ENCODE measurements around the gene BUD23. TPM values are rescaled to one million over a fixed set of nuclear protein-coding genes. Genes with fewer than 3 reads are reported as not detected.

The BUD23 gene
- total RNA-seq, 1 donor from 2014 or later, result 38.4 TPM

DNA sequence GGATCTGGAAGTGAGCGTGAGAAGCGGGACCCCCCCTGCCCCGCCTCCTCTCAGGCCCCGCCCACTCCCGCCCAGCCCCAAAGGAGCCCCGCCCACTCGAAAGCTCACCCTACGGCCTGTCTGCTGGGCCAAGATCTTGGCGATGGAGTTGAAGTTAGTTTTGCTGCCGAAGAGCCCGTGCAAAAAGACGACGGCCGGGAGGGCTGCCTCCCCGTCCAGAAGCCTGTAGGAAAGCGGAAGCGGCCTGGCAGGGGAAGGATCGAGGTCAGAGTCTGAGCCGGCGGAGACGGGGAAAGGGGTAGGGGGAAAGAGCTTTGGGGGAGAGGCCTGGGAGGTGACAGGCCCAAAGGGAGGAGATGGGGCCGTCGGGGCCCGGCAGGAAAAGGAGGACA is 54.8 kb downstream of the BUD23 start:
- Histone ChIP-seq H3K4me1 (peaks cover 5% of the 10 kb centered on the region), H3K27ac (peak overlapping the region; percentile 87), H3K36me3 (peaks cover 12% of the 10 kb centered on the region), H3K4me3 (peak overlapping the region; percentile 97), H3K27me3 (no peaks in the 10 kb centered on the region), H3K9me3 (no peaks in the 10 kb centered on the region)
- intact Hi-C loops (cut with DNase I), result no loop called here
- ATAC-seq, result peak; percentile 17
- TF ChIP-seq, protein P1, sequence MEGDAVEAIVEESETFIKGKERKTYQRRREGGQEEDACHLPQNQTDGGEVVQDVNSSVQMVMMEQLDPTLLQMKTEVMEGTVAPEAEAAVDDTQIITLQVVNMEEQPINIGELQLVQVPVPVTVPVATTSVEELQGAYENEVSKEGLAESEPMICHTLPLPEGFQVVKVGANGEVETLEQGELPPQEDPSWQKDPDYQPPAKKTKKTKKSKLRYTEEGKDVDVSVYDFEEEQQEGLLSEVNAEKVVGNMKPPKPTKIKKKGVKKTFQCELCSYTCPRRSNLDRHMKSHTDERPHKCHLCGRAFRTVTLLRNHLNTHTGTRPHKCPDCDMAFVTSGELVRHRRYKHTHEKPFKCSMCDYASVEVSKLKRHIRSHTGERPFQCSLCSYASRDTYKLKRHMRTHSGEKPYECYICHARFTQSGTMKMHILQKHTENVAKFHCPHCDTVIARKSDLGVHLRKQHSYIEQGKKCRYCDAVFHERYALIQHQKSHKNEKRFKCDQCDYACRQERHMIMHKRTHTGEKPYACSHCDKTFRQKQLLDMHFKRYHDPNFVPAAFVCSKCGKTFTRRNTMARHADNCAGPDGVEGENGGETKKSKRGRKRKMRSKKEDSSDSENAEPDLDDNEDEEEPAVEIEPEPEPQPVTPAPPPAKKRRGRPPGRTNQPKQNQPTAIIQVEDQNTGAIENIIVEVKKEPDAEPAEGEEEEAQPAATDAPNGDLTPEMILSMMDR (IDR thresholded peaks at IDR 0.05), result no peak
- DNase-seq, result peak; percentile 85

DNA sequence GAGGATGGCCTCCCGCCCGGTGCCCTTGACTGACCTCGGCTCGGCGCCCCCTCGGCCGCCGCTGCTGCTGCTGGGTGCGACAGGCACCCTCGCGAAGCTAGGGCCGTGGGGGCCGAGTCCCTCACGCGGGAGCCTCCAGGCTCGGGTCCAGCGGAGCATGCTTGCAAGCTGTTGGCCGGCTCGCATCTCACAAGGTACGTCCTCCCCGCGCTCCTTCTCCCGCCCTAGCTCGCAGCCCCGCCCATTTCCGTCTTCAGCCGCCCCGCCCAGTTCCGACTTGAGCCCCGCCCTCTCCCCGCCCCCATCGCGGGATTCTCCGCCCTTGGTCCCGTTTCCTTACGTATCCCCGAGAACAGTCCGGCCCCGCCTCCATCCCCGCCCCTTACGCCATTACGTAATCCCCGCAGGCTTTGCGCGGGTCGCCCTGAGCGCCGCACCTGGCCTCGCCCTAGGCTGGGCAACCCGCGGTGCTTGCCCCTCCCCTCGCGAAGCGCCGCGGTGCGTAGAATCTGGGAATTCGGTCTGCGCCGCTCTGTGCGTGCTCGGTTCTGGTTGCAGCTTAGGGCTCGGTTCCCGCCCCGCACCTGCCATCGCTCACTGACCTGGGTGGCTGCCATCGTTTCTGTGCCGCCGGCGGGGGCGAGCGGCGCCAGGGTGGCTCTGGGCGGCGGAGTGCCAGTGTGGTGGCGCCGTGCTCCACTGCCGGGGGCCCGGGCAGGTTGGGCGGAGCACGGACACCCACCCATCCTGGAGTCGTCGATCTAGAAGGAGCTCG is 55.4 kb downstream of the BUD23 start, which contains the start of gene ABHD11:
Gene ABHD11 (minus strand): TSS at position 191 of the 775 bp plus-strand sequence. CDS start 32 bp downstream, at position 159.
- Histone ChIP-seq H3K9me3 (no peaks in the 10 kb centered on the region), H3K27ac (peak within 1 kb of the TSS; percentile 95), H3K36me3 (peaks cover 12% of the 10 kb centered on the region), H3K27me3 (no peaks in the 10 kb centered on the region), H3K4me1 (peaks cover 5% of the 10 kb centered on the region), H3K4me3 (peak within 1 kb of the TSS; percentile 97)
- TF ChIP-seq, protein P1 (IDR thresholded peaks at IDR 0.05), result no peak
- ATAC-seq (peak; percentile 85), DNase-seq (peak; percentile 98)
- intact Hi-C loops (cut with DNase I), result no loop called here

DNA sequence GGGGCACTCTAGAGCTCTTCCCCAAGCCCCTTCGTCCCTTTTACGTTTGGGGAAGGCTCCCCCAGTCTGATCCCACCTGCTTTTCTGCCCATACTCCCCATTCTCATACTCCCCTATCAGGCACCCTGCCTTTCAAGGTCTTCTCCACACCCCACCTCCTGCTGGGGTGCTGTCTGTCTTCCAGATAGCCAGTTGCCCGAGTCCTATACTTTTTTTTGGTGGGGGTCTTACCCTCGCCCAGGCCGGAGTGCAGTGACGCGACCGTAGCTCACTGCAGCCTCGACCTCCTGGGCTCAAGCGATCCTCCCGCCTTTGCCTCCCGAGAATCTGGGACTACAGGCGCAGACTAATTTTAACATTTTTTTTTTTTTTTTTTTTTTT is 56.0 kb downstream of the BUD23 start:
- Histone ChIP-seq H3K4me3 (peak overlapping the region; percentile 97), H3K27me3 (no peaks in the 10 kb centered on the region), H3K4me1 (peaks cover 5% of the 10 kb centered on the region), H3K27ac (peak overlapping the region; percentile 95), H3K9me3 (no peaks in the 10 kb centered on the region), H3K36me3 (peaks cover 12% of the 10 kb centered on the region)
- TF ChIP-seq, protein P1 (IDR thresholded peaks at IDR 0.05), result no peak
- DNase-seq (peak; percentile 70), ATAC-seq (no peak)
- intact Hi-C loops (cut with DNase I), result no loop called here

DNA sequence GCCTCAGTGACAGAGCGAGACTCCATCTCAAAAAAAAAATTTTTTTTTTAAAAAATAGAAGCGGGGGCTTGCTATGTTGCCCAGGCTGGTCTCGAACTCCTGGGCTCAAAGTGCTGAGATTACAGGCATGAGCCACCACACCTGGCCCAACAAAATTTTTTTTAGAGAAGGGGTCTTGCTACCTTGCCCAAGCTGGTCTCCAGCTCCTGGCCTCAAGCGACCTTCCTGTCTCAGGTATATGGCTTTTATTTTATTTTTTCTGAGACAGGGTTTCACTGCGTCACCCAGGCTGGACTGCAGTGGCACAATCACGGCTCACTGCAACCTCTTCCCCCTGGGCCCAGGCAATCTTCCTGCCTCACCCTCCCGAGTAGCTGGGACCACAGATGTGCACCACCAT is 56.8 kb downstream of the BUD23 start:
- no peak for ATAC-seq
- Histone ChIP-seq H3K9me3 (no peaks in the 10 kb centered on the region), H3K27ac (peak overlapping the region; percentile 30), H3K27me3 (no peaks in the 10 kb centered on the region), H3K36me3 (peaks cover 12% of the 10 kb centered on the region), H3K4me3 (no peak overlapping the region), H3K4me1 (peaks cover 5% of the 10 kb centered on the region)
- DNase-seq, result no peak
- TF ChIP-seq, protein P1 (IDR thresholded peaks at IDR 0.05), result no peak
- intact Hi-C loops (cut with DNase I), result no loop called here

DNA sequence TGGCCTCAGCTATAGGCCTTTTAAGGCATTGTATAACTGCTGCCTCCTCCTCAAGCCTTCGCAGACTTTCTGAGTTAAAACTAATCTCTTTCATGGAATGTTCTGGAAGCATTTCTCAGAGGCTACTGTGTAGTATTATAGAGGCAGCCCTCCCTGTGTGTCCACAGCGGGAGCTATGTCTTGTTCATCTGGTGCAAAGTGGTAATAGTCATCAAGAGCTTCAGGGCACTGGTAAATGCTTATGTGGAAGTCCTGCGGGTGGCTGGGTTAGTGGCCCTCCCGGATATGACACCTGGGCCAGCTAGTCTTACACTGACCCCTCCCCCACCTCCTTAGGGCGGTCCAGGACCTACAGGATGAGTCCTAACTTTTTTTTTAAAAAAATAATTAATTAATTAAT is 57.4 kb downstream of the BUD23 start:
- H3K4me1 ChIP-seq, result peaks cover 5% of the 10 kb centered on the region
- H3K4me3 ChIP-seq, result no peak overlapping the region
- TF ChIP-seq, protein P1 (IDR thresholded peaks at IDR 0.05), result no peak
- DNase-seq, result no peak
- intact Hi-C loops (cut with DNase I), result no loop called here
- ATAC-seq, result no peak
- no peaks in the 10 kb centered on the region for H3K27me3 ChIP-seq
- H3K36me3 ChIP-seq, result peaks cover 10% of the 10 kb centered on the region
- no peaks in the 10 kb centered on the region for H3K9me3 ChIP-seq
- H3K27ac ChIP-seq, result peak overlapping the region; percentile 30

Measured in upper lobe of right lung (tissue), 1 donor.